Measurements from ENCODE around the gene PADI3.

- TF ChIP-seq, protein P1, sequence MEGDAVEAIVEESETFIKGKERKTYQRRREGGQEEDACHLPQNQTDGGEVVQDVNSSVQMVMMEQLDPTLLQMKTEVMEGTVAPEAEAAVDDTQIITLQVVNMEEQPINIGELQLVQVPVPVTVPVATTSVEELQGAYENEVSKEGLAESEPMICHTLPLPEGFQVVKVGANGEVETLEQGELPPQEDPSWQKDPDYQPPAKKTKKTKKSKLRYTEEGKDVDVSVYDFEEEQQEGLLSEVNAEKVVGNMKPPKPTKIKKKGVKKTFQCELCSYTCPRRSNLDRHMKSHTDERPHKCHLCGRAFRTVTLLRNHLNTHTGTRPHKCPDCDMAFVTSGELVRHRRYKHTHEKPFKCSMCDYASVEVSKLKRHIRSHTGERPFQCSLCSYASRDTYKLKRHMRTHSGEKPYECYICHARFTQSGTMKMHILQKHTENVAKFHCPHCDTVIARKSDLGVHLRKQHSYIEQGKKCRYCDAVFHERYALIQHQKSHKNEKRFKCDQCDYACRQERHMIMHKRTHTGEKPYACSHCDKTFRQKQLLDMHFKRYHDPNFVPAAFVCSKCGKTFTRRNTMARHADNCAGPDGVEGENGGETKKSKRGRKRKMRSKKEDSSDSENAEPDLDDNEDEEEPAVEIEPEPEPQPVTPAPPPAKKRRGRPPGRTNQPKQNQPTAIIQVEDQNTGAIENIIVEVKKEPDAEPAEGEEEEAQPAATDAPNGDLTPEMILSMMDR (optimal IDR thresholded peaks at IDR 0.05 in 1 of 3, IDR thresholded peaks at IDR 0.05 in 1 of 3, conservative IDR thresholded peaks at IDR 0.05 in 1 of 3; ENCODE audit: extremely low read depth in 1 of 3, insufficient read depth in 2 of 3, low read length in 3 of 3) = no peak
- no peak for TF ChIP-seq EZH2 (IDR thresholded peaks at IDR 0.05; ENCODE audit: low read length)
These were observed 1.9 kb upstream of the PADI3 start for GRCh38 chr1:17246971-17247370.
